Activated gamma-delta T cell treated with anti-CD3 and anti-CD28 coated beads, Interleukin-2, amount 50 U/mL, for 16 hours (primary cell): ENCODE data around the gene CENPM.

Experiments
- DNase-seq: peaks from one replicate; pipeline ENCODE4 v3.0.0-alpha.2; 2020; ENCODE audit warnings: low read depth

The CENPM gene

DNA sequence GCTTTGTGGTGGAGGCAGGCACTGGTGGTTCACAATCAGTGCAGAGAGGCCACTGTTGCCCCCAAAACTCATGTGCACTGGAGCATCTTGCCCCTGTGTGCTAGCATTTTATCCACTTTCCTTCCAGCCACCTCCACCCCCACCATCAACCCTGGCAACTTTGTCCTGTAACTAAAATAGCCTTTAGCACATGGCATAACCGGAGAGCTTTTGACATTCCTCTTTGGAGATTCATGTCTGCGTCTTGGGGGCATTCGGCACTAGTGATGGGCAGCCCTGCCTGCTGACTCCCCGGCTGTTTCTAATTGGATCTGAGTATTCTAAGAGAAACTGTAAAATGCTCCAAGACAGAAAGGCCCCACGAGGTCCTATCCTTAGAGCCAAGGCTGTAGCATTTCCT lies 47.8 kb downstream of the CENPM start:
- DNase-seq: no peak

DNA sequence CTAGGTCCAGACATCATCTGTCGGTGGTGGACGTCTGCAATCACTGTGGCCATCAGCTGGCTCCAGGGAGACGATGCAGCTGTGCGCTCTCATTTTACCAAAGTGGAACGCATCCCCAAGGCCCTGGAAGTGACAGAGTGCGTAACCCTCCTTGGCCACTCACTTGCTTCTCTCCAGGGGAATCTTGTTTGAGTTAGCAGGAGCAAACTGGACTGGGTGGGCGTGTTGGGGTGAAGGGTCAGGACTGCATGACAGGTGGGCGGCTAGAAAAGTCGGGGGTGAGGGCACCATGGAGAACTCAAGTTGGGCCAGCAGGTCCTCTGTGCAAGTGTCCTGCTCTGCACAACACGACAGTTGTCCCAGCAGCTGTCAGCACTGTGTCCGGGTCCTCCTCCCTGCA lies 48.3 kb downstream of the CENPM start:
- DNase-seq: no peak

DNA sequence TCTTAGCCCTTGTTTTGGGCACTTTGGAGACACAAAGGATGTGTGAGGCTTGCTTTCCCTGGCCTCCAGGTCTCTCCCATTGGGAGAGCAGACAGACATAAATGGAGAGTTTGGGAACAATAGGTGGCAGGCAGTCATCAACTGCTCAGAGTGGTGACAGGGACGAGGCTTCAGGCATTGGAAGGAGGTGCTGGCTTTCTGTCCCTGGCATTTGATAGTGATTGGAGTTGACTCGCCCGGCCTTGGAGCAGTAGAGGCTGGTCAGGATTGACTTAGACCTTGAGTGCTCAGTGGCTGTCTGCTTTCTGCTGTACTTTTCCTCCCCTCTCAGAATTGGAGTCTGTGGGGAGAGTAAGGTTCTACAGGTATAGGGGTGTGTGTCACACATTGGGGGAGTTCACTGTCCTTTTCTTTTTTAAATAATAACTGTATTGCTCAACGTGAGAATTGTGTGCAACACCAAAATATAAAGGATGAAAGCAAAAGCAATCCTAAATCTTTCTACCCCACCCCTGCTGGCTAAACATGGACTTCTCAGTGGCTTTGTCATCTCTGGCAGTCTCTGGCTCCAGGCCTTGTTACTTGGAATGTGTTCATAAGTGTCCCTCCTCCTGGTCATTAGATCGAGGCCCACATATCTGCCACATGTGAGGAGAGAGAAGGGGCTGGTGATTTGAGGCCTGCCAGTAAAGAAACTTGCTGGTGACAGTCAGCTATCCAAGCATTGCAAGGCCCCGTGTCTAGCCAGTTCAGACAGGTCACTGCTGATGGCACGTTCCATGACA lies 53.2 kb downstream of the CENPM start:
- DNase-seq: no peak

DNA sequence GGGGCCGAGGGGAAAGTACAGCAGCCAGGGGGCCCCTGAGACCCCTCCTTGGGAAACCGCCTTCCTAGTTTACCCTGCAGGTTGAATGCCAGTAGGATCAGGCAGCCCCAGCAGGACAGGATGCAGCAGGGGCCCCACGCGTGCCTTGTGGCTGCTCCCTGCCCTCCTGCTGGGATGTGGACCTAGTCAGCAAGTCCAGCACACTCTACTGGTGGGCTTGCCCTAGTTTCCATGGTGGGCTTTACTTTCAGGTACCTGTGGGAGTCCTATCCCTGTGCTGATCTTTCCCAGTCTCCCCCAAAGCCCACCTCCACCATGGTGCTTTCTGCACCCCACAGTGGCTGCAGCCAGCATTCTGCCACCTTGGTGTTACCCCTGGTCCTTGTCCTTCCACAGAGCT lies 54.2 kb downstream of the CENPM start:
- DNase-seq: no peak

DNA sequence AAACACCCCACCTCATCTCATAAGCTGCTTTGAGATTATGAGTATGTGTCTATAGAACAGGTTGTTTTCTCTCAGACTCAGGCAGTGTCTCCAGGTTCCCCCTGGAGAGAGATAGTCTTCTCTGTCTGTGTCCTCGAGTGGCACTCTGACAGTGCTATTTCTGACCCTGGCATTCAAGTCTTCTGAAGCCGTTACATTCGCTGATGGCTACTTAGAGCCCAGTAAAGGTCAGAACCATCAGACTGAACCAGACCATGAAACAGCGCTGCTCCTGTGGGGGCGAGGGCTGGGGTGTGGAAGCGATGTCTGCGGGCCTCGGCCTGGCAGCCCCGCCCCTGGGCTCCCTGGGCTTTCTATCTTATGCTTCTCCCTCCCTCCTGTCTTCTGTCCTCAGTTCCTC lies 55.5 kb downstream of the CENPM start:
- DNase-seq: no peak
